Mesenchymal stem cell (in vitro differentiated cells and primary cell): ENCODE data around the gene B3GAT3.

Experiments
- DNase-seq: peaks from one replicate; pipeline ENCODE4 v3.0.0-alpha.2; 2013
- H2AFZ ChIP-seq: one replicate; pipeline ENCODE4 v1.6.1; 2013; ENCODE audit warnings: low read depth, mild to moderate bottlenecking, control low read depth, inconsistent platforms, low read length, moderate library complexity
- H2AK5ac ChIP-seq: 2 replicates; pipeline ENCODE4 v1.6.1; 2013; ENCODE audit warnings: low read length, moderate library complexity, mild to moderate bottlenecking, inconsistent platforms; ENCODE audit not compliant: severe bottlenecking
- H2BK120ac ChIP-seq: one replicate; pipeline ENCODE4 v1.6.1; 2013; ENCODE audit warnings: low read depth, mild to moderate bottlenecking, inconsistent platforms, low read length, moderate library complexity
- H2BK12ac ChIP-seq, 2 experiments: one replicate each; pipeline ENCODE4 v1.6.1; 2013; ENCODE audit warnings: inconsistent platforms in 2 of 2, low read length in 2 of 2, mild to moderate bottlenecking in 2 of 2, moderate library complexity in 2 of 2, control low read depth in 1 of 2
- H2BK15ac ChIP-seq: one replicate; pipeline ENCODE4 v1.6.1; 2013; ENCODE audit warnings: mild to moderate bottlenecking, low read depth, inconsistent platforms; ENCODE audit not compliant: poor library complexity, severe bottlenecking
- H2BK5ac ChIP-seq: 2 replicates; pipeline ENCODE4 v1.6.1; 2013; ENCODE audit warnings: low read depth, mild to moderate bottlenecking, low read length, control low read depth, inconsistent platforms; ENCODE audit not compliant: poor library complexity, severe bottlenecking
- H3K14ac ChIP-seq, 2 experiments: one replicate each; pipeline ENCODE4 v1.6.1; 2013; ENCODE audit warnings: inconsistent platforms in 2 of 2, low read length in 2 of 2, control low read depth in 1 of 2, mild to moderate bottlenecking in 1 of 2, moderate library complexity in 1 of 2
- H3K18ac ChIP-seq, 2 experiments: one replicate each; pipeline ENCODE4 v1.6.1; 2013; ENCODE audit warnings: inconsistent platforms in 2 of 2, low read length in 2 of 2, control low read depth in 1 of 2, low read depth in 1 of 2, mild to moderate bottlenecking in 1 of 2
- H3K23ac ChIP-seq, 2 experiments: one replicate each; pipeline ENCODE4 v1.6.1; 2013; ENCODE audit warnings: inconsistent platforms in 2 of 2, low read length in 2 of 2, mild to moderate bottlenecking in 2 of 2, moderate library complexity in 2 of 2, control low read depth in 1 of 2
- H3K27ac ChIP-seq: 2 replicates; pipeline ENCODE4 v1.5.1; 2013; ENCODE audit warnings: mild to moderate bottlenecking, moderate library complexity, low read length, control low read depth, inconsistent platforms; ENCODE audit not compliant: poor library complexity, severe bottlenecking
- H3K27me3 ChIP-seq, 2 experiments: 2 replicates each; pipeline versions ENCODE4 v1.6.1 to v1.7.0; 2013; ENCODE audit warnings: low read length in 2 of 2, mild to moderate bottlenecking in 2 of 2, moderate library complexity in 2 of 2, control low read depth in 1 of 2, inconsistent platforms in 1 of 2; ENCODE audit not compliant: control insufficient read depth in 1 of 2, insufficient read depth in 1 of 2
- H3K36me3 ChIP-seq, 2 experiments: 2 replicates each; pipeline versions ENCODE4 v1.6.1 to v1.7.0; 2013; ENCODE audit warnings: low read length in 2 of 2, control low read depth in 1 of 2, inconsistent platforms in 1 of 2, low read depth in 1 of 2, mild to moderate bottlenecking in 1 of 2; ENCODE audit not compliant: insufficient read depth in 2 of 2, control insufficient read depth in 1 of 2
- H3K4ac ChIP-seq, 2 experiments: one replicate each; pipeline ENCODE4 v1.6.1; 2013; ENCODE audit warnings: inconsistent platforms in 2 of 2, low read length in 2 of 2, mild to moderate bottlenecking in 2 of 2, moderate library complexity in 2 of 2, control low read depth in 1 of 2, low read depth in 1 of 2
- H3K4me1 ChIP-seq: 2 replicates; pipeline ENCODE4 v1.6.1; 2013; ENCODE audit warnings: low read depth, low read length, control low read depth; ENCODE audit not compliant: control insufficient read depth, insufficient read depth
- H3K4me2 ChIP-seq: 2 replicates; pipeline ENCODE4 v1.6.1; 2013; ENCODE audit warnings: low read length, mild to moderate bottlenecking, inconsistent platforms; ENCODE audit not compliant: poor library complexity, severe bottlenecking
- H3K4me3 ChIP-seq, 2 experiments: 2 replicates each; pipeline versions ENCODE4 v1.5.1 to v1.7.0; 2013; ENCODE audit warnings: low read length in 2 of 2, mild to moderate bottlenecking in 2 of 2, control low read depth in 1 of 2, low read depth in 1 of 2; ENCODE audit not compliant: insufficient read depth in 1 of 2
- H3K79me1 ChIP-seq: replicated peaks from 2 replicates; pipeline ENCODE4 v1.6.1; 2013; ENCODE audit warnings: mild to moderate bottlenecking, control low read depth, low read length, inconsistent platforms; ENCODE audit not compliant: poor library complexity, severe bottlenecking
- H3K9ac ChIP-seq: 2 replicates; pipeline ENCODE4 v1.7.0; 2013; ENCODE audit warnings: mild to moderate bottlenecking, low read length, moderate library complexity
- H3K9me3 ChIP-seq: 2 replicates; pipeline ENCODE4 v1.7.0; 2013; ENCODE audit warnings: mild to moderate bottlenecking, low read length; ENCODE audit not compliant: control insufficient read depth
- H4K8ac ChIP-seq: one replicate; pipeline ENCODE4 v1.6.1; 2013; ENCODE audit warnings: inconsistent platforms, mild to moderate bottlenecking, low read length, moderate library complexity
- H4K91ac ChIP-seq: one replicate; pipeline ENCODE4 v1.6.1; 2013; ENCODE audit warnings: mild to moderate bottlenecking, low read length, inconsistent platforms
- WGBS: methylation state at CpG from one replicate; pipeline ENCODE4 v1.1.7; 2013; ENCODE audit warnings: mixed read lengths; 5-methylcytosine and 5-hydroxymethylcytosine counted together

Gene B3GAT3

DNA sequence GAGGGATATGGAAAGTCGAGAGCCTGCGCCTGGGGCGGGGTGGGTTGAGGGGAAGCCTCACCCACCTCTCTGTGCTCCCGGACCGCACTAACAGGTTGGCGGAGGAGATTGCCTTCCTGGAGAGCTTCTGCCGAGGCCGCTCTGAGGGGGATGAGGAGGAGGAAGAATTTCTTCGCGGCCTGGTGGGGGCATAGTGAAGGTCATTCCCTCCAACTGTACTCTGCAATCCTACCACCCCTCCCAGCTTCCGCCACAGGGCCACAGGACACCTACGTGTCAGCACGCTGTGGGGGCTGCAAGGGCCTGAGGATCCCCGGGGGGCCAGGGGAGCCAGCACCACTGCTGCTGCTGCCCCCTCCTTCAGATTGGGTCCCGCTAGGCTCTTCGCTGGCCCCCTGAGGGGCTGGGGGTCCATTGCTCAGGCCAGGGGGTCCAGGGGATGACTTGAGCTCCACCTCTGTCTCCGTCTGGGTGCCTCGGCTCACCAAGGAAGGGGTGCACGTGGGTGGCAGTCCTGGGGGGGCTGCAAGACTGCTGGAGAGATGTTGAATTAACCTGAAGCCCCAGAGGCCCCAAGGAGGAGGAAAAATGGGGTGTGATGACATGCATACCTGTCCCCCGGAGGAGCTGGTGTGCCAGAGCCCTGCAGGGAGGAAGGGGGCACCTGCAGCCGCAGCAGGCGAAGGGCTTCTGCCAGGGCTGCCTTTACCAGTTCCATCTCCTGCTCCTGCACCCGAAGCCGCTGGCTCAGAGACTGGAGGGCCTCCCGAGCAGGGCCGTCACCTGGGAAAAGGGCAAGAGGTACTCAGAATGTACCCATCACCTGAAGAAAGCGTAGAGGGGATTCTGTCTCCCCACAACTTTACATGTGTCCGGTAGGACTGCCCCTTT is 10.7 kb downstream of the B3GAT3 start:
- Histone ChIP-seq H3K23ac (no peak overlapping the region), H3K9me3 (no peaks in the 10 kb centered on the region), H2BK15ac (no peak overlapping the region), H3K14ac (peak overlapping the region in 1 of 2 experiments; percentile 71), H2BK120ac (no peak overlapping the region), H3K27ac (peak overlapping the region; percentile 60), H4K91ac (peak overlapping the region; percentile 53), H3K4me1 (peaks cover 22% of the 10 kb centered on the region), H2BK5ac (no peak overlapping the region), H2AFZ (no peak overlapping the region), H3K4me2 (peak overlapping the region; percentile 84), H3K9ac (peak overlapping the region; percentile 93), H3K18ac (peak overlapping the region; percentile 16 to 81), H2BK12ac (peak overlapping the region in 1 of 2 experiments; percentile 78), H3K27me3 (no peaks in the 10 kb centered on the region), H3K79me1 (peaks cover 24% of the 10 kb centered on the region), H4K8ac (peak overlapping the region; percentile 73), H3K36me3 (peaks cover 54 to 57% of the 10 kb centered on the region in 2 experiments), H3K4ac (peak overlapping the region; percentile 52 to 55), H3K4me3 (peak overlapping the region; percentile 69 to 85), H2AK5ac (no peak overlapping the region)
- DNase-seq, result no peak
- WGBS, result 73% methylated on average over 17 of the region's 28 CpGs

DNA sequence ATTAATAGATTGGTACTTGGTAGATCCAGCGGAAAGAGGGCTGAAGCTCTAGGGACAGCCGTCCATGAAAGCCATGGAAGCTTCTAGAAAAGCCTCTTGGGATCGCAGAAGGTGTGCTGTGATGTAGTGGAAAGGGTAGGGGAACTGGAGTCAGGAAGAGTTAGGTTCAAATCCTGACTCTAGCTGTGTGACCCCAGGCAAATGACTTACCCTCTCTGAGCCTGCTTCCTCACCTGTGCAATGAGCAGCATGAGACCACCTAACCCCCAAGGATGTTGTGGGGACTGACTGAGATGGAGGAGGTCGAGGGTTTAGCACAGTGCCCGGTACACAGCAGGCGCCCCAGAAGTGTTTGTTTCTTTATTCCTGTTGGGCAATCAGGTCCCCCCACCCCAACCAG is 11.4 kb downstream of the B3GAT3 start:
- no peak for DNase-seq
- Histone ChIP-seq H3K4me1 (peaks cover 22% of the 10 kb centered on the region), H2BK15ac (no peak overlapping the region), H2BK5ac (no peak overlapping the region), H2BK12ac (peak overlapping the region in 1 of 2 experiments; percentile 49), H3K14ac (no peak overlapping the region), H2AFZ (no peak overlapping the region), H3K18ac (no peak overlapping the region), H3K36me3 (peaks cover 54 to 60% of the 10 kb centered on the region in 2 experiments), H3K4me2 (no peak overlapping the region), H3K79me1 (peaks cover 25% of the 10 kb centered on the region), H3K9ac (peak overlapping the region; percentile 2), H4K8ac (no peak overlapping the region), H2AK5ac (no peak overlapping the region), H3K9me3 (no peaks in the 10 kb centered on the region), H3K4ac (no peak overlapping the region), H4K91ac (no peak overlapping the region), H3K23ac (no peak overlapping the region), H3K4me3 (no peak overlapping the region), H3K27ac (no peak overlapping the region), H3K27me3 (no peaks in the 10 kb centered on the region), H2BK120ac (no peak overlapping the region)
- 99% methylated on average over 5 of the region's 6 CpGs for WGBS

DNA sequence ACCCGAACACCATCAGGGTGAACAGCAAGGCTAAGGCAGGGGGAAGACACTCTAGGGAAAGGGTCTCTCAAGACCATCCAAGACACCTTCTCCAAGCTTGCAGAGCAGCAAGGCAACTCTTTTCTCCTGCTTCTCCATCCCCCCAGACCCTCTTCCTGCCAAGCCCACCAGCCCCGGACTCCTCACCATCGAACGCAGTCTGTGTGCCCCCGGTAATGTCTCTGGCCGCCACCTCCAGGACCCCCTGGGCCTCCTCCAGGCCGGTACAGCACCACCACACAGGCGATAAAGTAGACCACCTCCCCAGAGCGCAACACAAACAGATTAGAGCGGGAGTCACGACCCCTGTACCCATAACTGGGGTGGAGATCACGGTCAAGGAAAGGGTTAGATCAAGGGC is 13.0 kb downstream of the B3GAT3 start:
- H2BK12ac ChIP-seq, result no peak overlapping the region
- no peak overlapping the region for H3K18ac ChIP-seq
- no peak overlapping the region for H2BK15ac ChIP-seq
- H4K91ac ChIP-seq, result no peak overlapping the region
- H3K27ac ChIP-seq, result no peak overlapping the region
- no peaks in the 10 kb centered on the region for H3K9me3 ChIP-seq
- H4K8ac ChIP-seq, result no peak overlapping the region
- no peak overlapping the region for H2BK5ac ChIP-seq
- peaks cover 25% of the 10 kb centered on the region for H3K79me1 ChIP-seq
- H3K14ac ChIP-seq, result no peak overlapping the region
- peaks cover 19% of the 10 kb centered on the region for H3K4me1 ChIP-seq
- H2AFZ ChIP-seq, result no peak overlapping the region
- H2BK120ac ChIP-seq, result no peak overlapping the region
- H2AK5ac ChIP-seq, result no peak overlapping the region
- 97% methylated on average over 12 of the region's 12 CpGs for WGBS
- no peak overlapping the region for H3K23ac ChIP-seq
- DNase-seq, result no peak
- H3K9ac ChIP-seq, result no peak overlapping the region
- H3K4me3 ChIP-seq, result no peak overlapping the region
- no peak overlapping the region for H3K4me2 ChIP-seq
- H3K4ac ChIP-seq, result no peak overlapping the region
- H3K36me3 ChIP-seq, result peaks cover 51 to 66% of the 10 kb centered on the region in 2 experiments
- H3K27me3 ChIP-seq, result no peaks in the 10 kb centered on the region

DNA sequence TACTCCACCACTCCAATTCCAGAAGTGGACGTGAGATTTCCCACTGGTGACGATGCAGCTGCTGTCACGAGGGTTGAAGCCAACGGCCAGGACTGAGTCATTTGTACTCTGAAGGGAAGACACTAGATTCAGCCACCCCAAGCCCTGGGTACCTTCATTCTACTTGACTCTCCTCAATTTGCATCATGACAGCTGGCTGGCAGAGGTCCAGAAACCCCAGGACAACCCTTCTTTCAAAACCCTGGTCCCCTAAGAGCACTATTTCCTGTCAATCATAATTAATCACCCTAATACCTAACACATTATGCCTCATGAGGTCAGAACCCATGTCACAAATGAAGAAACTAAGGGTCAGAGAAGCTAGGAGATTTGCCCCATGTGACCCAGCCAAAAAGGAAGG is 14.1 kb downstream of the B3GAT3 start:
- H3K79me1 ChIP-seq, result peaks cover 25% of the 10 kb centered on the region
- H3K18ac ChIP-seq, result no peak overlapping the region
- H3K14ac ChIP-seq, result no peak overlapping the region
- no peak overlapping the region for H2BK120ac ChIP-seq
- no peak overlapping the region for H3K23ac ChIP-seq
- no peak overlapping the region for H2BK5ac ChIP-seq
- H3K36me3 ChIP-seq, result peaks cover 59 to 70% of the 10 kb centered on the region in 2 experiments
- no peaks in the 10 kb centered on the region for H3K27me3 ChIP-seq
- H3K4me3 ChIP-seq, result no peak overlapping the region
- H2AK5ac ChIP-seq, result no peak overlapping the region
- H3K9me3 ChIP-seq, result no peaks in the 10 kb centered on the region
- H3K4ac ChIP-seq, result no peak overlapping the region
- H4K8ac ChIP-seq, result no peak overlapping the region
- no peak overlapping the region for H4K91ac ChIP-seq
- no peak overlapping the region for H3K9ac ChIP-seq
- no peak overlapping the region for H2BK15ac ChIP-seq
- DNase-seq, result no peak
- H2BK12ac ChIP-seq, result no peak overlapping the region
- no peak overlapping the region for H3K4me2 ChIP-seq
- H2AFZ ChIP-seq, result no peak overlapping the region
- H3K4me1 ChIP-seq, result peaks cover 13% of the 10 kb centered on the region
- no peak overlapping the region for H3K27ac ChIP-seq
- WGBS, result 76% methylated on average over 4 of the region's 4 CpGs
